ENCODE measurements around the gene THSD7A. TPM values are rescaled to one million over a fixed set of nuclear protein-coding genes. Genes with fewer than 3 reads are reported as not detected.

Gene THSD7A
- total and polyA plus RNA-seq, 2 of the 8 experiments (the other 6 are each of a cell fraction or from before 2014, with no cell fraction given): 0.44 to 1.2 TPM

- CTCF ChIA-PET (ENCODE audit: partially characterized antibody): interaction anchor here (0.7 to 1.2 kb wide), 3 partner anchors 10 to 28 kb away, joined by 3 to 5 read pairs (median 5); no protein-coding TSS in a partner anchor
- H3K27me3 ChIP-seq (replicated peaks in 1 of 4; ENCODE audit: control insufficient read depth in 3 of 4, extremely low read depth in 1 of 4, insufficient read depth in 3 of 4, low read length in 3 of 4): no peaks in the 10 kb centered on the region
- H2BK5ac ChIP-seq (ENCODE audit: low read depth, low read length): no peak overlapping the region
- no peak overlapping the region for H4K5ac ChIP-seq (ENCODE audit: insufficient read length, low read depth, low read length)
- H4K91ac ChIP-seq (replicated peaks; ENCODE audit: insufficient read length, low read length): no peak overlapping the region
- no peak overlapping the region for H2BK12ac ChIP-seq (ENCODE audit: low read depth, low read length)
- WGBS, 2 experiments (ENCODE audit: extremely low coverage in 1 of 2, insufficient coverage in 1 of 2, insufficient read length in 1 of 2, insufficient replicate concordance in 2 of 2, low coverage in 1 of 2, low lambda C conversion rate in 2 of 2, missing lambda C conversion rate in 1 of 2): 95% methylated on average over 1 of the region's 1 CpG; no CpG with 5 or more reads in 1 of the 2 experiments
- no peak overlapping the region for H3K4me2 ChIP-seq (ENCODE audit: insufficient read depth in 1 of 2, low read depth in 2 of 2, low read length in 2 of 2)
- no peak overlapping the region for H2BK15ac ChIP-seq (ENCODE audit: low read length)
- H3K79me1 ChIP-seq (ENCODE audit: low read depth, low read length): no peaks in the 10 kb centered on the region
- H3K56ac ChIP-seq (replicated peaks; ENCODE audit: insufficient read length, low read depth, low read length): no peak overlapping the region
- H3K4ac ChIP-seq (replicated peaks; ENCODE audit: insufficient read length, low read depth, low read length): no peak overlapping the region
- H3K4me3 ChIP-seq (ENCODE audit: extremely low read depth in 1 of 4, insufficient read depth in 2 of 4, low read depth in 3 of 4, low read length in 4 of 4): no peak overlapping the region
- no peaks in the 10 kb centered on the region for H3K79me2 ChIP-seq (ENCODE audit: control insufficient read depth in 1 of 2, insufficient read depth in 2 of 2, low read length in 2 of 2)
- no peak overlapping the region for H2BK120ac ChIP-seq (replicated peaks; ENCODE audit: low read depth, low read length)
- no peaks in the 10 kb centered on the region for H3K4me1 ChIP-seq (replicated peaks in 1 of 4; ENCODE audit: control insufficient read depth in 3 of 4, insufficient read depth in 4 of 4, low read length in 3 of 4)
- POLR2A ChIA-PET (ENCODE audit: partially characterized antibody): no interaction called here
- no peak overlapping the region for H3K14ac ChIP-seq (ENCODE audit: insufficient read length)
- H2AFZ ChIP-seq (ENCODE audit: low read length): no peak overlapping the region
- no peak overlapping the region for H3K27ac ChIP-seq (ENCODE audit: low read depth, low read length)
- DNase-seq (ENCODE audit: low read depth in 1 of 2, low spot score in 2 of 2): no peak
- no peak overlapping the region for H3K23ac ChIP-seq (ENCODE audit: insufficient read length)
- H3K36me3 ChIP-seq (ENCODE audit: control insufficient read depth in 2 of 4, insufficient read depth in 4 of 4, low read length in 3 of 4): no peaks in the 10 kb centered on the region; a peak in 1 of 8 replicates
- H4K20me1 ChIP-seq (replicated peaks in 1 of 2; ENCODE audit: control insufficient read depth in 1 of 2, insufficient read depth in 2 of 2, low read length in 2 of 2): no peaks in the 10 kb centered on the region
- TF ChIP-seq KDM1A (IDR thresholded peaks at IDR 0.05; ENCODE audit: borderline replicate concordance, low read length): no peak
- no peak for TF ChIP-seq TEAD4 (IDR thresholded peaks at IDR 0.05; ENCODE audit: low read depth, low read length)
- no peak for TF ChIP-seq SIN3A (conservative IDR thresholded peaks at IDR 0.05 in 1 of 2, IDR thresholded peaks at IDR 0.05 in 1 of 2; ENCODE audit: low read depth in 1 of 2, low read length in 2 of 2)
- no peak for TF ChIP-seq TAF1 (IDR thresholded peaks at IDR 0.05; ENCODE audit: low read depth, low read length)
- no peak for TF ChIP-seq TBP (IDR thresholded peaks at IDR 0.05; ENCODE audit: low read depth, low read length)
- no peak for TF ChIP-seq CBX8 (IDR thresholded peaks at IDR 0.05; ENCODE audit: borderline replicate concordance, low read depth, low read length)
- no peak for TF ChIP-seq POLR2A (IDR thresholded peaks at IDR 0.05; ENCODE audit: control extremely low read depth in 1 of 2, low read depth in 2 of 2, low read length in 2 of 2)
- no peak for TF ChIP-seq RFX5 (IDR thresholded peaks at IDR 0.05; ENCODE audit: borderline replicate concordance, low read depth, low read length)
- TF ChIP-seq JUND (IDR thresholded peaks at IDR 0.05; ENCODE audit: low read length): no peak
- TF ChIP-seq EGR1 (IDR thresholded peaks at IDR 0.05; ENCODE audit: borderline replicate concordance, low read depth, low read length): no peak
- TF ChIP-seq, protein P1, sequence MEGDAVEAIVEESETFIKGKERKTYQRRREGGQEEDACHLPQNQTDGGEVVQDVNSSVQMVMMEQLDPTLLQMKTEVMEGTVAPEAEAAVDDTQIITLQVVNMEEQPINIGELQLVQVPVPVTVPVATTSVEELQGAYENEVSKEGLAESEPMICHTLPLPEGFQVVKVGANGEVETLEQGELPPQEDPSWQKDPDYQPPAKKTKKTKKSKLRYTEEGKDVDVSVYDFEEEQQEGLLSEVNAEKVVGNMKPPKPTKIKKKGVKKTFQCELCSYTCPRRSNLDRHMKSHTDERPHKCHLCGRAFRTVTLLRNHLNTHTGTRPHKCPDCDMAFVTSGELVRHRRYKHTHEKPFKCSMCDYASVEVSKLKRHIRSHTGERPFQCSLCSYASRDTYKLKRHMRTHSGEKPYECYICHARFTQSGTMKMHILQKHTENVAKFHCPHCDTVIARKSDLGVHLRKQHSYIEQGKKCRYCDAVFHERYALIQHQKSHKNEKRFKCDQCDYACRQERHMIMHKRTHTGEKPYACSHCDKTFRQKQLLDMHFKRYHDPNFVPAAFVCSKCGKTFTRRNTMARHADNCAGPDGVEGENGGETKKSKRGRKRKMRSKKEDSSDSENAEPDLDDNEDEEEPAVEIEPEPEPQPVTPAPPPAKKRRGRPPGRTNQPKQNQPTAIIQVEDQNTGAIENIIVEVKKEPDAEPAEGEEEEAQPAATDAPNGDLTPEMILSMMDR (IDR thresholded peaks at IDR 0.05; ENCODE audit: control extremely low read depth in 1 of 3, insufficient read depth in 1 of 3, low read depth in 1 of 3, low read length in 3 of 3): no peak
- H3K9ac ChIP-seq (replicated peaks in 1 of 4; ENCODE audit: extremely low read depth in 1 of 4, low read depth in 3 of 4, low read length in 3 of 4): no peak overlapping the region
- no peak overlapping the region for H3K18ac ChIP-seq (ENCODE audit: extremely low read depth, low read length)
- no peak overlapping the region for H4K8ac ChIP-seq (ENCODE audit: extremely low read depth, insufficient read depth, low read length)
- no peak for FAIRE-seq
- H3K23me2 ChIP-seq (ENCODE audit: low read depth, low read length): no peaks in the 10 kb centered on the region
- H2AK5ac ChIP-seq (ENCODE audit: low read depth, low read length): no peak overlapping the region
- H2BK20ac ChIP-seq (ENCODE audit: low read length): no peak overlapping the region
- no peaks in the 10 kb centered on the region for H3K9me3 ChIP-seq (ENCODE audit: insufficient read depth in 2 of 2, low read depth in 1 of 2, low read length in 1 of 2)
Measured at GRCh38 chr7:11538751-11539299, 293.2 kb downstream of the THSD7A start.

All from H1 (cell line).